GM12878 (cell line): ENCODE results near the gene PLPP3.

Source experiments
- BACH1 ChIP-seq: fragments of 450-650 bp; IDR thresholded peaks from 2 replicates; pipeline ENCODE4 v1.6.1; 2017; ENCODE audit warnings: mild to moderate bottlenecking, borderline replicate concordance
- CEBPB ChIP-seq, 2 experiments: fragments of 150-350 bp in 1 of 2; IDR thresholded peaks; 2 replicates each; pipeline ENCODE4 v1.6.1; 2012 to 2014; ENCODE audit warnings: low read depth in 2 of 2, low read length in 2 of 2, borderline replicate concordance in 1 of 2, inconsistent platforms in 1 of 2
- HDAC2 ChIP-seq: fragments of 200-600 bp; sonication (generic); IDR thresholded peaks from 2 replicates; pipeline ENCODE4 v1.6.1; 2017
- JUNB ChIP-seq: IDR thresholded peaks from 2 replicates; pipeline ENCODE4 v1.6.1; 2016; ENCODE audit warnings: antibody characterized with exemption, mild to moderate bottlenecking
- JUND ChIP-seq: IDR thresholded peaks from 2 replicates; pipeline ENCODE4 v1.6.1; 2012; ENCODE audit warnings: low read depth, mild to moderate bottlenecking, low read length, improper control_type of control experiment, moderate library complexity
- KDM1A ChIP-seq: fragments of 200-600 bp; sonication (generic); IDR thresholded peaks from 2 replicates; pipeline ENCODE4 v1.6.1; 2016; ENCODE audit warnings: borderline replicate concordance
- POLR2A ChIP-seq: IDR thresholded peaks from 2 replicates; pipeline ENCODE4 v1.6.1; 2011; ENCODE audit warnings: low read depth, mild to moderate bottlenecking, low read length
- RCOR1 ChIP-seq: conservative IDR thresholded peaks from 2 replicates; pipeline ENCODE4 v1.6.1; 2012; ENCODE audit warnings: low read depth, low read length, improper control_type of control experiment
- TARDBP ChIP-seq: IDR thresholded peaks from 2 replicates; pipeline ENCODE4 v1.6.1; 2016; ENCODE audit warnings: borderline replicate concordance
- TCF3 ChIP-seq: IDR thresholded peaks from 2 replicates; pipeline ENCODE4 v1.6.1; 2012; ENCODE audit warnings: low read depth, mild to moderate bottlenecking, low read length, borderline replicate concordance; ENCODE audit not compliant: insufficient read depth
- ZNF274 ChIP-seq: IDR thresholded peaks from one replicate; pipeline ENCODE4 v1.8.0; 2011; ENCODE audit not compliant: insufficient read length, insufficient read depth
- TF ChIP-seq, protein P1 (sequence below): IDR thresholded peaks from 2 replicates; pipeline ENCODE4 v1.6.1; 2012; ENCODE audit warnings: low read depth, low read length, improper control_type of control experiment
- TF ChIP-seq, protein P2 (sequence below), 3 experiments: IDR thresholded peaks in 2 of 3; conservative IDR thresholded peaks in 1 of 3; 2 replicates each; pipeline ENCODE4 v1.5.1; 2011; ENCODE audit warnings: low read depth in 3 of 3, low read length in 3 of 3, mild to moderate bottlenecking in 3 of 3, control low read depth in 2 of 3, moderate library complexity in 2 of 3, inconsistent platforms in 1 of 3, mixed read lengths in 1 of 3; ENCODE audit not compliant: control insufficient read depth in 2 of 3, insufficient read depth in 1 of 3; ENCODE audit errors: extremely low read depth in 1 of 3
- TF ChIP-seq, protein P3 (sequence below): IDR thresholded peaks from 2 replicates; pipeline ENCODE4 v1.6.1; 2012; ENCODE audit warnings: low read length, inconsistent platforms

DNA sequence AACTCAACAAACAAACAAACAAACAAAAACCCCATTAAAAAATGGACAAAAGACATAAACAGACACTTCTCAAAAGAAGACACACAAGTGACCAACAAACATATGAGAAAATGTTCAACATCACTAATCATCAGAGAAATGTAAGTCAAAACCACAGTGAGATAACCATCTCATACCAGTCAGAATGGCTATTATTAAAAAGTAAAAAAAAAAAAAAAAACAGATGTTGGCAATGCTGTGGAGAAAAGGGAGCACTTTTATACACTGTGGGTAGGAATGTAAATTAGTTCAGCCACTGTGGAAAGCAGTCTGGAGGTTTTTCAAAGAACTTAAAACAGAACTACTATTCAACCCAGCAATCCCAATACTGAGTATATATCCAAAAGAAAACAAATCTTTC lies 94.7 kb downstream of the PLPP3 start:
- TF ChIP-seq, protein P1, sequence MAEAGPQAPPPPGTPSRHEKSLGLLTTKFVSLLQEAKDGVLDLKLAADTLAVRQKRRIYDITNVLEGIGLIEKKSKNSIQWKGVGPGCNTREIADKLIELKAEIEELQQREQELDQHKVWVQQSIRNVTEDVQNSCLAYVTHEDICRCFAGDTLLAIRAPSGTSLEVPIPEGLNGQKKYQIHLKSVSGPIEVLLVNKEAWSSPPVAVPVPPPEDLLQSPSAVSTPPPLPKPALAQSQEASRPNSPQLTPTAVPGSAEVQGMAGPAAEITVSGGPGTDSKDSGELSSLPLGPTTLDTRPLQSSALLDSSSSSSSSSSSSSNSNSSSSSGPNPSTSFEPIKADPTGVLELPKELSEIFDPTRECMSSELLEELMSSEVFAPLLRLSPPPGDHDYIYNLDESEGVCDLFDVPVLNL = no peak
- TF ChIP-seq, protein P2, sequence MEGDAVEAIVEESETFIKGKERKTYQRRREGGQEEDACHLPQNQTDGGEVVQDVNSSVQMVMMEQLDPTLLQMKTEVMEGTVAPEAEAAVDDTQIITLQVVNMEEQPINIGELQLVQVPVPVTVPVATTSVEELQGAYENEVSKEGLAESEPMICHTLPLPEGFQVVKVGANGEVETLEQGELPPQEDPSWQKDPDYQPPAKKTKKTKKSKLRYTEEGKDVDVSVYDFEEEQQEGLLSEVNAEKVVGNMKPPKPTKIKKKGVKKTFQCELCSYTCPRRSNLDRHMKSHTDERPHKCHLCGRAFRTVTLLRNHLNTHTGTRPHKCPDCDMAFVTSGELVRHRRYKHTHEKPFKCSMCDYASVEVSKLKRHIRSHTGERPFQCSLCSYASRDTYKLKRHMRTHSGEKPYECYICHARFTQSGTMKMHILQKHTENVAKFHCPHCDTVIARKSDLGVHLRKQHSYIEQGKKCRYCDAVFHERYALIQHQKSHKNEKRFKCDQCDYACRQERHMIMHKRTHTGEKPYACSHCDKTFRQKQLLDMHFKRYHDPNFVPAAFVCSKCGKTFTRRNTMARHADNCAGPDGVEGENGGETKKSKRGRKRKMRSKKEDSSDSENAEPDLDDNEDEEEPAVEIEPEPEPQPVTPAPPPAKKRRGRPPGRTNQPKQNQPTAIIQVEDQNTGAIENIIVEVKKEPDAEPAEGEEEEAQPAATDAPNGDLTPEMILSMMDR (IDR thresholded peaks at IDR 0.05 in 2 of 3, conservative IDR thresholded peaks at IDR 0.05 in 1 of 3; ENCODE audit: control insufficient read depth in 2 of 3, extremely low read depth in 1 of 3, insufficient read depth in 1 of 3, low read depth in 3 of 3, low read length in 3 of 3) = no peak
- no peak for TF ChIP-seq HDAC2
- TF ChIP-seq POLR2A = no peak
- TF ChIP-seq TCF3 = no peak
- TF ChIP-seq ZNF274 = no peak
- TF ChIP-seq JUND = no peak
- no peak for TF ChIP-seq RCOR1
- no peak for TF ChIP-seq CEBPB (IDR thresholded peaks at IDR 0.05; ENCODE audit: borderline replicate concordance in 1 of 2, low read depth in 2 of 2, low read length in 2 of 2)
- TF ChIP-seq KDM1A = no peak
- no peak for TF ChIP-seq BACH1
- no peak for TF ChIP-seq TARDBP
- TF ChIP-seq JUNB = no peak
- TF ChIP-seq, protein P3, sequence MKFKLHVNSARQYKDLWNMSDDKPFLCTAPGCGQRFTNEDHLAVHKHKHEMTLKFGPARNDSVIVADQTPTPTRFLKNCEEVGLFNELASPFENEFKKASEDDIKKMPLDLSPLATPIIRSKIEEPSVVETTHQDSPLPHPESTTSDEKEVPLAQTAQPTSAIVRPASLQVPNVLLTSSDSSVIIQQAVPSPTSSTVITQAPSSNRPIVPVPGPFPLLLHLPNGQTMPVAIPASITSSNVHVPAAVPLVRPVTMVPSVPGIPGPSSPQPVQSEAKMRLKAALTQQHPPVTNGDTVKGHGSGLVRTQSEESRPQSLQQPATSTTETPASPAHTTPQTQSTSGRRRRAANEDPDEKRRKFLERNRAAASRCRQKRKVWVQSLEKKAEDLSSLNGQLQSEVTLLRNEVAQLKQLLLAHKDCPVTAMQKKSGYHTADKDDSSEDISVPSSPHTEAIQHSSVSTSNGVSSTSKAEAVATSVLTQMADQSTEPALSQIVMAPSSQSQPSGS = no peak
